ENCODE measurements around the gene TCOF1. TPM values are rescaled to one million over a fixed set of nuclear protein-coding genes. Genes with fewer than 3 reads are reported as not detected.

Gene TCOF1
- total and polyA plus RNA-seq, 3 donors from 2014 or later: 22.9 to 52.8 (median 46.6) TPM

- Histone ChIP-seq H3K4me3 (no peak overlapping the region), H3K36me3 (ENCODE audit: low read depth, missing control alignments) (no peaks in the 10 kb centered on the region), H3K27ac (no peak overlapping the region), H3K9me3 (no peaks in the 10 kb centered on the region), H3K27me3 (no peaks in the 10 kb centered on the region), H3K4me1 (no peaks in the 10 kb centered on the region)
- intact Hi-C loops (cut with DNase I; ENCODE audit: low total_unique reads): no loop called here
- TF ChIP-seq CTCF (IDR thresholded peaks at IDR 0.05) (no peak), POLR2A (IDR thresholded peaks at IDR 0.05) (no peak)
- no peak for DNase-seq
- WGBS, 2 donors: 66 to 82% methylated on average over 6 of the region's 6 CpGs
Measured at GRCh38 chr5:150434464-150434863, 77.0 kb downstream of the TCOF1 start.

- WGBS, 2 donors: 33 to 37% methylated on average over 13 of the region's 13 CpGs
Measured at GRCh38 chr5:150436141-150436680, 78.7 kb downstream of the TCOF1 start.

GRCh38 chr5:150438873-150439546 lies 81.5 kb downstream of the TCOF1 start:
- H3K4me3 ChIP-seq: no peak overlapping the region
- H3K9me3 ChIP-seq: no peaks in the 10 kb centered on the region
- TF ChIP-seq POLR2A (IDR thresholded peaks at IDR 0.05): no peak
- TF ChIP-seq CTCF (IDR thresholded peaks at IDR 0.05): peak in 2 of 3 experiments; percentile 19 to 50
- peaks cover 3% of the 10 kb centered on the region for H3K4me1 ChIP-seq
- no peaks in the 10 kb centered on the region for H3K36me3 ChIP-seq (ENCODE audit: low read depth, missing control alignments)
- peak; percentile 37 for DNase-seq
- no peaks in the 10 kb centered on the region for H3K27me3 ChIP-seq
- H3K27ac ChIP-seq: no peak overlapping the region
- 64 to 71% methylated on average over 4 of the region's 4 CpGs for whole genome bisulfite sequencing, 2 donors
- intact Hi-C loops (cut with DNase I; ENCODE audit: low total_unique reads): no loop called here

More at GRCh38 chr5:150436141-150436680, 78.7 kb downstream of the TCOF1 start:
- H3K27ac ChIP-seq: no peak overlapping the region
- H3K9me3 ChIP-seq: no peaks in the 10 kb centered on the region
- no peak overlapping the region for H3K4me3 ChIP-seq
- intact Hi-C loops (cut with DNase I; ENCODE audit: low total_unique reads): no loop called here
- no peaks in the 10 kb centered on the region for H3K27me3 ChIP-seq
- peak; percentile 97 for DNase-seq
- TF ChIP-seq CTCF (IDR thresholded peaks at IDR 0.05): peak; percentile 86 to 92 (median 88)
- TF ChIP-seq POLR2A (IDR thresholded peaks at IDR 0.05): no peak
- no peaks in the 10 kb centered on the region for H3K4me1 ChIP-seq
- H3K36me3 ChIP-seq (ENCODE audit: low read depth, missing control alignments): no peaks in the 10 kb centered on the region

GRCh38 chr5:150440948-150441812 lies 83.7 kb downstream of the TCOF1 start:
- DNase-seq: no peak
- intact Hi-C loops (cut with DNase I; ENCODE audit: low total_unique reads): no loop called here
- Histone ChIP-seq H3K4me1 (peaks cover 3% of the 10 kb centered on the region), H3K4me3 (no peak overlapping the region), H3K27me3 (no peaks in the 10 kb centered on the region), H3K9me3 (no peaks in the 10 kb centered on the region), H3K27ac (no peak overlapping the region), H3K36me3 (ENCODE audit: low read depth, missing control alignments) (peaks cover 4% of the 10 kb centered on the region)
- WGBS, 2 donors: 85 to 89% methylated on average over 12 of the region's 12 CpGs
- no peak for TF ChIP-seq POLR2A (IDR thresholded peaks at IDR 0.05)
- TF ChIP-seq CTCF (IDR thresholded peaks at IDR 0.05): no peak
